Mesodermal cell (in vitro differentiated cells): Measurements from ENCODE around the gene TMEM247.

ENCODE experiments used
- H3K27ac ChIP-seq: 2 replicates; pipeline ENCODE4 v1.7.0; 2013; ENCODE audit warnings: mild to moderate bottlenecking, low read depth, low read length, moderate library complexity; ENCODE audit not compliant: severe bottlenecking
- H3K36me3 ChIP-seq: 2 replicates; pipeline ENCODE4 v1.7.1; 2013; ENCODE audit warnings: mild to moderate bottlenecking, low read length, moderate library complexity; ENCODE audit not compliant: control insufficient read depth, insufficient read depth
- H3K4me1 ChIP-seq: one replicate; pipeline ENCODE4 v1.7.1; 2013; ENCODE audit warnings: mild to moderate bottlenecking, low read length; ENCODE audit not compliant: insufficient read depth, control insufficient read depth, poor library complexity, severe bottlenecking
- H3K4me3 ChIP-seq: 2 replicates; pipeline ENCODE4 v1.7.0; 2013; ENCODE audit warnings: low read length, control low read depth, mild to moderate bottlenecking; ENCODE audit not compliant: insufficient read depth, poor library complexity, severe bottlenecking; ENCODE audit errors: extremely low read depth
- H3K9me3 ChIP-seq: 2 replicates; pipeline ENCODE4 v1.7.1; 2013; ENCODE audit warnings: mild to moderate bottlenecking, low read length, moderate library complexity; ENCODE audit not compliant: control insufficient read depth
- WGBS, 2 experiments: methylation state at CpG; one replicate each; pipeline ENCODE4 v1.1.5; 2013; ENCODE audit warnings: missing lambda C conversion rate in 2 of 2; ENCODE audit not compliant: insufficient coverage in 2 of 2; 5-methylcytosine and 5-hydroxymethylcytosine counted together

Gene TMEM247

GRCh38 chr2:46441838-46442712 lies 37.3 kb upstream of the TMEM247 start:
- no peaks in the 10 kb centered on the region for H3K36me3 ChIP-seq
- H3K4me1 ChIP-seq = no peaks in the 10 kb centered on the region
- no peaks in the 10 kb centered on the region for H3K9me3 ChIP-seq
- no peak overlapping the region for H3K4me3 ChIP-seq
- 73 to 100% methylated on average over 2 to 3 of the region's 7 CpGs for WGBS, 2 experiments
- no peak overlapping the region for H3K27ac ChIP-seq

GRCh38 chr2:46444732-46445131 lies 34.6 kb upstream of the TMEM247 start:
- Histone ChIP-seq H3K27ac (no peak overlapping the region), H3K9me3 (no peaks in the 10 kb centered on the region), H3K4me1 (no peaks in the 10 kb centered on the region), H3K4me3 (no peak overlapping the region), H3K36me3 (no peaks in the 10 kb centered on the region)
- WGBS, 2 experiments = no CpG with 5 or more reads among the region's 2 CpGs

GRCh38 chr2:46445556-46445955 lies 33.8 kb upstream of the TMEM247 start:
- H3K9me3 ChIP-seq = no peaks in the 10 kb centered on the region
- no peak overlapping the region for H3K27ac ChIP-seq
- H3K4me3 ChIP-seq = no peak overlapping the region
- H3K36me3 ChIP-seq = no peaks in the 10 kb centered on the region
- no peaks in the 10 kb centered on the region for H3K4me1 ChIP-seq

- Histone ChIP-seq H3K36me3 (no peaks in the 10 kb centered on the region), H3K9me3 (no peaks in the 10 kb centered on the region), H3K27ac (no peak overlapping the region), H3K4me1 (no peaks in the 10 kb centered on the region), H3K4me3 (no peak overlapping the region)
- WGBS, 2 experiments = 100% methylated on average over 1 of the region's 3 CpGs; no CpG with 5 or more reads in 1 of the 2 experiments
Measured at GRCh38 chr2:46446871-46447568, 32.3 kb upstream of the TMEM247 start.

- no CpG with 5 or more reads among the region's 2 CpGs for WGBS, 2 experiments
- H3K4me3 ChIP-seq = no peak overlapping the region
Measured at GRCh38 chr2:46447649-46448048, 31.7 kb upstream of the TMEM247 start.

GRCh38 chr2:46448111-46448510 lies 31.3 kb upstream of the TMEM247 start:
- Histone ChIP-seq H3K27ac (no peak overlapping the region), H3K36me3 (no peaks in the 10 kb centered on the region), H3K4me3 (no peak overlapping the region), H3K4me1 (no peaks in the 10 kb centered on the region), H3K9me3 (no peaks in the 10 kb centered on the region)
- WGBS, 2 experiments = 94 to 96% methylated on average over 3 to 6 of the region's 6 CpGs

More at GRCh38 chr2:46447649-46448048, 31.7 kb upstream of the TMEM247 start:
- H3K9me3 ChIP-seq = no peaks in the 10 kb centered on the region
- H3K27ac ChIP-seq = no peak overlapping the region
- no peaks in the 10 kb centered on the region for H3K4me1 ChIP-seq
- H3K36me3 ChIP-seq = no peaks in the 10 kb centered on the region

GRCh38 chr2:46448641-46449040 lies 30.7 kb upstream of the TMEM247 start:
- H3K27ac ChIP-seq = no peak overlapping the region
- no peaks in the 10 kb centered on the region for H3K36me3 ChIP-seq
- no peak overlapping the region for H3K4me3 ChIP-seq
- H3K4me1 ChIP-seq = no peaks in the 10 kb centered on the region
- H3K9me3 ChIP-seq = no peaks in the 10 kb centered on the region

GRCh38 chr2:46449700-46450099 lies 29.7 kb upstream of the TMEM247 start:
- H3K4me3 ChIP-seq = no peak overlapping the region
- H3K36me3 ChIP-seq = no peaks in the 10 kb centered on the region
- no peaks in the 10 kb centered on the region for H3K4me1 ChIP-seq
- no peaks in the 10 kb centered on the region for H3K9me3 ChIP-seq
- H3K27ac ChIP-seq = no peak overlapping the region

- Histone ChIP-seq H3K4me1 (no peaks in the 10 kb centered on the region), H3K4me3 (no peak overlapping the region), H3K27ac (no peak overlapping the region), H3K36me3 (no peaks in the 10 kb centered on the region), H3K9me3 (no peaks in the 10 kb centered on the region)
- WGBS, 2 experiments = 88 to 92% methylated on average over 8 to 9 of the region's 9 CpGs
Measured at GRCh38 chr2:46451131-46451711, 28.1 kb upstream of the TMEM247 start.

GRCh38 chr2:46456789-46457188 lies 22.6 kb upstream of the TMEM247 start:
- H3K9me3 ChIP-seq = no peaks in the 10 kb centered on the region
- WGBS, 2 experiments = 93 to 95% methylated on average over 2 to 5 of the region's 7 CpGs
- H3K4me3 ChIP-seq = no peak overlapping the region
- H3K27ac ChIP-seq = no peak overlapping the region
- H3K36me3 ChIP-seq = no peaks in the 10 kb centered on the region
- H3K4me1 ChIP-seq = peaks cover 6% of the 10 kb centered on the region
